Calu3 (cell line): ENCODE measurements around the gene QRFPR. TPM values are rescaled to one million over a fixed set of nuclear protein-coding genes. Genes with fewer than 3 reads are reported as not detected.
A peak's percentile ranks its signal among the peaks of the same experiment; 100 is the strongest.
"Not testable (repeated sequence)": the region's sequence is repeated elsewhere in the genome, so short reads cannot be mapped to it uniquely, and the experiment has no call there.

Experiments used
- Bru-seq: library from RNA; stranded (reverse); fragments of 400-500 nt; gene quantifications from one replicate; lab custom pipeline; 2021; lab: Mats Ljungman, UMichigan
- BruChase-seq, 2 experiments: library from RNA; stranded (reverse); fragments of 400-500 nt; gene quantifications; one replicate each; lab custom pipeline; 2021; lab: Mats Ljungman, UMichigan
- BruUV-seq: library from RNA; stranded (reverse); fragments of 400-500 nt; replicated peaks from 2 replicates; lab custom pipeline; 2021; lab: Mats Ljungman, UMichigan
- CTCF ChIA-PET: fragments of 300-600 bp; sonication (Branson Sonifier 250); formaldehyde crosslinking; loops from one replicate; lab custom pipeline; 2022; ENCODE audit warnings: antibody characterized with exemption; lab: Charles Lee
- DNase-seq: peaks from one replicate; pipeline ENCODE4 v3.0.0; 2022
- H3K27ac Mint-ChIP-seq: one replicate; pipeline ENCODE4 v1.8.0; 2022; ENCODE audit warnings: mixed read lengths; ENCODE audit not compliant: unreplicated experiment
- H3K27me3 Mint-ChIP-seq: one replicate; pipeline ENCODE4 v1.8.0; 2022; ENCODE audit warnings: mixed read lengths; ENCODE audit not compliant: unreplicated experiment
- H3K36me3 Mint-ChIP-seq: one replicate; pipeline ENCODE4 v1.8.0; 2022; ENCODE audit warnings: mild to moderate bottlenecking, moderate library complexity, mixed read lengths; ENCODE audit not compliant: insufficient read depth, unreplicated experiment
- H3K4me1 Mint-ChIP-seq: one replicate; pipeline ENCODE4 v1.8.0; 2022; ENCODE audit warnings: mild to moderate bottlenecking, low read depth, mixed read lengths; ENCODE audit not compliant: unreplicated experiment
- H3K4me3 Mint-ChIP-seq: one replicate; pipeline ENCODE4 v1.8.0; 2022; ENCODE audit warnings: mild to moderate bottlenecking, low read depth, moderate library complexity, mixed read lengths; ENCODE audit not compliant: unreplicated experiment
- H3K9me3 Mint-ChIP-seq: one replicate; pipeline ENCODE4 v1.8.0; 2022; ENCODE audit warnings: low read depth, mixed read lengths; ENCODE audit not compliant: unreplicated experiment
- intact Hi-C: fragments of 100-400 bp; cut with micrococcal nuclease; formaldehyde crosslinking; loops from one replicate; pipeline ENCODE4 v1.10.0; 2022; ENCODE audit not compliant: unreplicated experiment
- long read RNA-seq: library from polyadenylated mRNA; stranded (forward); transcript quantifications from one replicate; pipeline ENCODE4 v2.0.0, GENCODE V29; 2022
- total RNA-seq: library from RNA; stranded (reverse); gene quantifications from 2 replicates; pipeline ENCODE4 v1.2.3, GENCODE V29; 2022
- TF ChIP-seq, protein P1 (sequence below): fragments of 200-600 bp; IDR thresholded peaks from one replicate; pipeline ENCODE4 v1.8.0; 2022; ENCODE audit warnings: antibody characterized with exemption; ENCODE audit not compliant: unreplicated experiment

The QRFPR gene
- total RNA-seq (1.0 TPM in 1 of 2 replicates, not detected in the other), Bru-seq, nascent RNA (percentile 24 among the genes with signal in this experiment), BruChase-seq, experiment 1, labeled RNA remaining after a 6-hour chase (percentile 21 among the genes with signal in this experiment), BruChase-seq, experiment 2, labeled RNA remaining after a 2-hour chase (percentile 21 among the genes with signal in this experiment)
- long read RNA-seq = 0 reads

DNA sequence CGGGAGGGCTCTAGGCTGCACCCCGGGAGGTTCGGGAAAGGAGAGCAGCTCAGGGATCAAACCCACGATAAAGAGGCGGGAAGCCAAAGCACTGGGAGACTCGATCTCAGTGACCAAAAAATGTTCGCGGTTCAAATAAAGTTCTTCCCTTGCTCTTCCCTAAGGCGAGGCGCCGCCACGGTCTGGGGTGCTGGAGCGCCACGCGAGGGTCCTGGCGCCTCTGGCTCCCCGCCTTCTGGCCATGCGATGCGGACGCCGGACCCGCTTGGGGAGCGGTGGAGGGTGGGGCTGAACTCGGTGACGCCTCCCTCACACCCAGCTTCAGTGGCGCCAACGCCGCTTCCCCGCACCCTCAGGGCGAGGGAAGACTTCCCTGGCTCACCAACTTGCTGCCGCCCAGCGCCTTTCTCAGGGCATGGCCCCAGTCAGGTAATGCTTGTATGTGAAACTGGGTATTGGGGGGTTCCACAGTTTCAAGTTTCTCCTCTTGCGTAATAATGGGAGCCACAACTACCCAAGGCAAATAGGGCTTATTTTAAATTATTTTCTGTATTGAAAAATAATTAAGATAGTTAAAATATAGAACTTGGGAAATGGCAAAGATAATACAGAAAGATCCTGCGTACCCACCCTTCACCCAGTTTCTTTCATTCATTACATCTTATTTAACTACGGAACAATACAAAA is at the start of gene QRFPR:
Gene QRFPR (minus strand): TSS at position 243 of the 687 bp plus-strand sequence. CDS start 371 bp downstream, outside the sequence.
- TF ChIP-seq, protein P1, sequence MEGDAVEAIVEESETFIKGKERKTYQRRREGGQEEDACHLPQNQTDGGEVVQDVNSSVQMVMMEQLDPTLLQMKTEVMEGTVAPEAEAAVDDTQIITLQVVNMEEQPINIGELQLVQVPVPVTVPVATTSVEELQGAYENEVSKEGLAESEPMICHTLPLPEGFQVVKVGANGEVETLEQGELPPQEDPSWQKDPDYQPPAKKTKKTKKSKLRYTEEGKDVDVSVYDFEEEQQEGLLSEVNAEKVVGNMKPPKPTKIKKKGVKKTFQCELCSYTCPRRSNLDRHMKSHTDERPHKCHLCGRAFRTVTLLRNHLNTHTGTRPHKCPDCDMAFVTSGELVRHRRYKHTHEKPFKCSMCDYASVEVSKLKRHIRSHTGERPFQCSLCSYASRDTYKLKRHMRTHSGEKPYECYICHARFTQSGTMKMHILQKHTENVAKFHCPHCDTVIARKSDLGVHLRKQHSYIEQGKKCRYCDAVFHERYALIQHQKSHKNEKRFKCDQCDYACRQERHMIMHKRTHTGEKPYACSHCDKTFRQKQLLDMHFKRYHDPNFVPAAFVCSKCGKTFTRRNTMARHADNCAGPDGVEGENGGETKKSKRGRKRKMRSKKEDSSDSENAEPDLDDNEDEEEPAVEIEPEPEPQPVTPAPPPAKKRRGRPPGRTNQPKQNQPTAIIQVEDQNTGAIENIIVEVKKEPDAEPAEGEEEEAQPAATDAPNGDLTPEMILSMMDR = no peak
- H3K9me3 Mint-ChIP-seq = peaks cover 2% of the 10 kb centered on the region
- CTCF ChIA-PET = no interaction called here
- intact Hi-C loops = no loop called here
- H3K36me3 Mint-ChIP-seq = peaks cover 7% of the 10 kb centered on the region
- H3K4me3 Mint-ChIP-seq = peak within 1 kb of the TSS; percentile 69
- H3K4me1 Mint-ChIP-seq = peaks cover 19% of the 10 kb centered on the region
- peak within 1 kb of the TSS; percentile 17 for H3K27ac Mint-ChIP-seq
- no TSS peak for BruUV-seq
- peak; percentile 47 for DNase-seq
- no peaks in the 10 kb centered on the region for H3K27me3 Mint-ChIP-seq

DNA sequence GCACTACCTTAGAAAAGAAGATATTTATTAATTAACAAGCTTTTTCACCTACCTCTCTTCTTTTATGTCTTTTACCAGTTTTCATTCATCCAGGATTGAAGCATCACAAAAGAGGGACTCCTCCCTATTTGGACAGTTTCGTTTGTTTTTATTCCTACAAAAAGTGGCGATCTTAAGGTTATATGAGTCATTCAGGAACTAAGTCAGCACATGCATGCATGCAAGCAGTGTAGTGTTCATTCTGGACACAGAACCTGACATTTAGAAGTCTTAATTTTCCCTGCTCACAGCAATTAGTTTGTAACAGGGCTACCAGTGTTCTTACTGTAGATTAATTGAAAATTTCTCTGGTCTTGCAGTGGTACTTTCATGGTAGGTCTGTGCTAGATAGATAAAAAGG is 47.9 kb upstream of the QRFPR start:
- no peaks in the 10 kb centered on the region for H3K4me1 Mint-ChIP-seq
- H3K27ac Mint-ChIP-seq = no peak overlapping the region
- H3K27me3 Mint-ChIP-seq = no peaks in the 10 kb centered on the region
- H3K4me3 Mint-ChIP-seq = no peak overlapping the region
- H3K9me3 Mint-ChIP-seq = no peaks in the 10 kb centered on the region
- intact Hi-C loops = no loop called here
- CTCF ChIA-PET = no interaction called here
- TF ChIP-seq, protein P1 = no peak
- H3K36me3 Mint-ChIP-seq = no peaks in the 10 kb centered on the region
- no peak for DNase-seq
- BruUV-seq = no TSS peak

DNA sequence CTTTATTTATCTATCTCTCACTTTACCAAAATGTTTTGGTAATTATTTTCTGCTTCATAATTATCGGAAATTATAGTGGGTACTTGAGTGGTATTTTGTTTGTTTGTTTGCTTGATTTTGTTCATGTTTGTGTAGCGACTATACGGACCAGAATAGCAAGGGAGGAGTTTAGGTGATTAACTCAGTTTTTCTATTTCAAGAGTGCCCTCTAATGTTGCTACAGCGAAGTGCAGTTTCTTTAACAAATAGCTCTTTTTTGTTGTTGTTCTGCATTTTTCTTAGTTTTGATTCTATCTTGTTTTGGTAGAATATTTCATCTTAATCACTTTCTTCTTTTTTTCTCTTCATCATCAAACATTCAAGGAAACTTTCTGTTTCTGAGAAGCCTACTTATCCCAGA is 40.8 kb upstream of the QRFPR start:
- Mint-ChIP-seq H3K27ac (no peak overlapping the region), H3K4me3 (no peak overlapping the region), H3K9me3 (no peaks in the 10 kb centered on the region), H3K27me3 (no peaks in the 10 kb centered on the region), H3K36me3 (no peaks in the 10 kb centered on the region), H3K4me1 (no peaks in the 10 kb centered on the region)
- DNase-seq = no peak
- intact Hi-C loops = loop anchor here (1.0 kb wide), 1 partner anchor 51 kb away; no protein-coding TSS in a partner anchor
- TF ChIP-seq, protein P1 = no peak
- CTCF ChIA-PET = interaction anchor here (0.8 to 1.0 kb wide), 2 partner anchors 41 to 51 kb away, joined by 4 to 11 read pairs; no protein-coding TSS in a partner anchor
- BruUV-seq = no TSS peak

DNA sequence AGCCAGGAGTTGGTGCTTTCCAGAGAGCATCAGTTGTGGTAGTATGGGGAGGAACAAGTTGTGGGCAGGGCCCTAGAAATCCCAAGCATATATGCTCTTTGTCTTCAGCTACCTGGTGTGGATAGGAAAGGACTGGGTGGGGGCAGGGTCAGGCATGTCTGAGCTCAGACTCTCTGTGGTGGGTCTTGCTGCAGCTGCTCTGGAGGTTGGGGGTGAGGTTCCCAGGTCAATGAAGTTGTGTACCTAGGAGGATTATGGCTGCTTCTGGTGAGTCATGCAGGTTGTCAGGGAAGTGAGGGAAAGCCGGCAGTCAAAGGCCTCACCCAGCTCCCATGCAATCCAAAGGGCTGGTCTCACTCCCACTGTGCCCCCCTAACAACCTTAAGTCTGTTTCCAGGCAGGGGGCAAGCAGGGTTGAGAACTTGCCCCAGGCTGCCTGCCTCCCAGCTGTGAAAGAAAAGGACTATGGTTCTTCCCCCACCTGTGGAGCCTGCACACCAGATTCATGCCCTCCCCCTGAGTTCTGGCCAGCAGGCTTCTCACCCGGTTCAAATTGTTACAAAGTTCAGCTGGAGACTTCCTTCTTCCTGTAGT is 30.4 kb upstream of the QRFPR start:
- Mint-ChIP-seq H3K27me3 (no peaks in the 10 kb centered on the region), H3K9me3 (no peaks in the 10 kb centered on the region), H3K4me3 (peak overlapping the region; percentile 14), H3K27ac (peak overlapping the region; percentile 73), H3K36me3 (no peaks in the 10 kb centered on the region), H3K4me1 (peaks cover 15% of the 10 kb centered on the region)
- DNase-seq = peak; percentile 4
- TF ChIP-seq, protein P1 = no peak
- CTCF ChIA-PET = no interaction called here
- intact Hi-C loops = no loop called here
- no TSS peak for BruUV-seq

DNA sequence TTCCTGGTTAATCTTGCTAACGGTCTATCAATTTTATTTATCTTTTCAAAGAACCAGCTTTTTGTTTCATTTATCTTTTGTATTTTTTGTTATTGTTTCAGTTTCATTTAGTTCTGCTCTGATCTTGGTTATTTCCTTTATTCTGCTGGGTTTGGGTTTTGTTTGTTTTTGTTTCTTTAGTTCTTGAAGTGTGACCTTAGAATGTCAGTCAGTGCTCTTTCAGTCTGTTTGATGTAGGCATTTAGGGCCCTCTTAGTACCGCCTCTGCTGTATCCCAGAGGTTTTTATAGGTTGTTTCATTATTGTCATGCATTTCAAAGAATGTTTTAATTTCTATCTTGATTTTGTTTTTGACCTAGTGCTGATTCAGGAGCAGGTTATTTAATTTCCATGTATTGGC is 27.7 kb upstream of the QRFPR start:
- H3K36me3 Mint-ChIP-seq, CTCF ChIA-PET, H3K27me3 Mint-ChIP-seq, intact Hi-C loops, H3K9me3 Mint-ChIP-seq, H3K4me3 Mint-ChIP-seq, DNase-seq, BruUV-seq, H3K27ac Mint-ChIP-seq: not testable (repeated sequence)
- H3K4me1 Mint-ChIP-seq = peaks cover 15% of the 10 kb centered on the region
